ENCODE data around the gene CDH12.

CDH12 gene

DNA sequence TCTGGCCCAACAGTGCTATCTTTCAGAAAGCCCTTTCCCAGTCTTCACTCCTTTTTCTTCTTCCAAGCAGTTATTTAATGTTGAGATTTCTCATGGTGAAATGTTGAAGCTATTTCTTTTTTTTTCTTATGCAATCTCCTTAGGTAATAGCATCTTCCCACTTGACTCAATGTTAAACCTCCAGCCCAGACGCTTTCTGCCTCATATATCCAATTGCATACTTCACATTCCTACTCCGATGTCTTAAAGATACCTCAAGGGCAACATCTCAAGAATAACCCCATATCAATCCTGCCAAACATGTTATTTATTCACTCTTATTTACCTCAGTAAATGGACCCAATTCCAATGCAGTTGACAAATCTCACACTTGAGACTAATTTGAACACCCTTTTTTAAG lies 187.3 kb downstream of the CDH12 start:
- Histone ChIP-seq H3K79me2 (ENCODE audit: insufficient read depth, low read length) (no peaks in the 10 kb centered on the region), H3K9ac (ENCODE audit: low read length) (no peak overlapping the region), H3K27ac (ENCODE audit: low read depth, low read length) (no peak overlapping the region), H3F3A (ENCODE audit: insufficient read depth) (no peaks in the 10 kb centered on the region), H3K4me3 (ENCODE audit: insufficient read depth, low read length, poor library complexity, severe bottlenecking) (no peak overlapping the region), H3K9me3 (ENCODE audit: insufficient read depth, low read length) (no peaks in the 10 kb centered on the region), H3K36me3 (ENCODE audit: low read length) (no peaks in the 10 kb centered on the region), H3K9me2 (replicated peaks; ENCODE audit: insufficient read depth, low read length) (no peaks in the 10 kb centered on the region), H2AFZ (ENCODE audit: low read depth, low read length, severe bottlenecking) (no peak overlapping the region), H3K4me2 (ENCODE audit: low read depth, low read length, poor library complexity, severe bottlenecking) (no peak overlapping the region), H4K20me1 (ENCODE audit: low read depth, low read length) (no peaks in the 10 kb centered on the region), H3K27me3 (ENCODE audit: low read length) (no peaks in the 10 kb centered on the region)
- TF ChIP-seq, protein P1, sequence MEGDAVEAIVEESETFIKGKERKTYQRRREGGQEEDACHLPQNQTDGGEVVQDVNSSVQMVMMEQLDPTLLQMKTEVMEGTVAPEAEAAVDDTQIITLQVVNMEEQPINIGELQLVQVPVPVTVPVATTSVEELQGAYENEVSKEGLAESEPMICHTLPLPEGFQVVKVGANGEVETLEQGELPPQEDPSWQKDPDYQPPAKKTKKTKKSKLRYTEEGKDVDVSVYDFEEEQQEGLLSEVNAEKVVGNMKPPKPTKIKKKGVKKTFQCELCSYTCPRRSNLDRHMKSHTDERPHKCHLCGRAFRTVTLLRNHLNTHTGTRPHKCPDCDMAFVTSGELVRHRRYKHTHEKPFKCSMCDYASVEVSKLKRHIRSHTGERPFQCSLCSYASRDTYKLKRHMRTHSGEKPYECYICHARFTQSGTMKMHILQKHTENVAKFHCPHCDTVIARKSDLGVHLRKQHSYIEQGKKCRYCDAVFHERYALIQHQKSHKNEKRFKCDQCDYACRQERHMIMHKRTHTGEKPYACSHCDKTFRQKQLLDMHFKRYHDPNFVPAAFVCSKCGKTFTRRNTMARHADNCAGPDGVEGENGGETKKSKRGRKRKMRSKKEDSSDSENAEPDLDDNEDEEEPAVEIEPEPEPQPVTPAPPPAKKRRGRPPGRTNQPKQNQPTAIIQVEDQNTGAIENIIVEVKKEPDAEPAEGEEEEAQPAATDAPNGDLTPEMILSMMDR (IDR thresholded peaks at IDR 0.05; ENCODE audit: insufficient read depth, low read length, poor library complexity, severe bottlenecking): no peak
- no peak for TF ChIP-seq EZH2phosphoT487 (conservative IDR thresholded peaks at IDR 0.05; ENCODE audit: low read length)

DNA sequence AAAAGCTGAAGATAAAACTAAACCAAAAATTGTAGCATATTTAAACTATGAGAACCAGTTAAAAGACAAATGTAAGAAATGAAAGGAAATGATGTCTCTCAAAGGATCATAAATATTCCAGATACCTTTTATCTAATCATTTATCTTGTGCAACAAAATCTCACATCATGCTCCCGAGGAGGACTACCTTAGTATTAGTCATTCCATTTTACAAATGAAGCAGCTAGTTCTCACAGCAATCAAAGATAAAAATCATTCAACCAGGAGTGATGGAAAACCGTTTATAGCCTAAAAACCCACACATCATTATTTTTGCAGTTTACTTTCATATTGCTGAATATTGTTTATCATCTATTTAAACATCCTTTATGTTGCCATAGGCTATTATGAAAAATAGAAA lies 190.0 kb downstream of the CDH12 start:
- no peaks in the 10 kb centered on the region for H3K27me3 ChIP-seq (ENCODE audit: low read length)
- no peaks in the 10 kb centered on the region for H3K36me3 ChIP-seq (ENCODE audit: low read length)
- no peaks in the 10 kb centered on the region for H3K9me2 ChIP-seq (replicated peaks; ENCODE audit: insufficient read depth, low read length)
- TF ChIP-seq EZH2phosphoT487 (conservative IDR thresholded peaks at IDR 0.05; ENCODE audit: low read length): no peak
- TF ChIP-seq, protein P1 (IDR thresholded peaks at IDR 0.05; ENCODE audit: insufficient read depth, low read length, poor library complexity, severe bottlenecking): no peak
- peak overlapping the region; percentile 8 for H2AFZ ChIP-seq (ENCODE audit: low read depth, low read length, severe bottlenecking)
- H3K27ac ChIP-seq (ENCODE audit: low read depth, low read length): no peak overlapping the region
- no peak overlapping the region for H3K9ac ChIP-seq (ENCODE audit: low read length)
- H3K79me2 ChIP-seq (ENCODE audit: insufficient read depth, low read length): no peaks in the 10 kb centered on the region
- H3F3A ChIP-seq (ENCODE audit: insufficient read depth): no peaks in the 10 kb centered on the region
- H3K4me2 ChIP-seq (ENCODE audit: low read depth, low read length, poor library complexity, severe bottlenecking): no peak overlapping the region
- H3K4me3 ChIP-seq (ENCODE audit: insufficient read depth, low read length, poor library complexity, severe bottlenecking): no peak overlapping the region
- H4K20me1 ChIP-seq (ENCODE audit: low read depth, low read length): no peaks in the 10 kb centered on the region
- no peaks in the 10 kb centered on the region for H3K9me3 ChIP-seq (ENCODE audit: insufficient read depth, low read length)

DNA sequence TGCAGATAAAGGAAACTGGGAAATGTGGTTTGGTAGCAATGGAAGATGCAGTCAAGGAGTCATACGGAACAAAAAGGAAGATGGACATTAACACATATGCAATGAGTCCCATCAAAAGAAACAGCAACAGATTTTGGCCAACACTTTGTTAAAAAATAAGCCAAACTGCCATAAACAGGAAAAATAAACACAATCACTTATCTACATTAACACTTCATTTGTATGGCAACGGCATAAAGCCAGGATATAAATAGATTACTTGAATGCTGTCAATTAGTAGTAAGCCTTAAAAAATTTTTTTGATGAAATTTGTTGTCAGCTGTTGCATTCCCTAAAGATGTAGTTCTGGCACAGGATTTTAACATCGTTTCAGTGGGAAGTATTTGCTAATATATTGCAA lies 190.8 kb downstream of the CDH12 start:
- Histone ChIP-seq H4K20me1 (ENCODE audit: low read depth, low read length) (no peaks in the 10 kb centered on the region), H3K9ac (ENCODE audit: low read length) (no peak overlapping the region), H3K4me2 (ENCODE audit: low read depth, low read length, poor library complexity, severe bottlenecking) (no peak overlapping the region), H3K36me3 (ENCODE audit: low read length) (no peaks in the 10 kb centered on the region), H3K4me3 (ENCODE audit: insufficient read depth, low read length, poor library complexity, severe bottlenecking) (no peak overlapping the region), H3K27ac (ENCODE audit: low read depth, low read length) (no peak overlapping the region), H3K79me2 (ENCODE audit: insufficient read depth, low read length) (no peaks in the 10 kb centered on the region), H3K9me3 (ENCODE audit: insufficient read depth, low read length) (no peaks in the 10 kb centered on the region), H2AFZ (ENCODE audit: low read depth, low read length, severe bottlenecking) (no peak overlapping the region), H3K9me2 (replicated peaks; ENCODE audit: insufficient read depth, low read length) (no peaks in the 10 kb centered on the region), H3F3A (ENCODE audit: insufficient read depth) (no peaks in the 10 kb centered on the region), H3K27me3 (ENCODE audit: low read length) (no peaks in the 10 kb centered on the region)
- TF ChIP-seq EZH2phosphoT487 (conservative IDR thresholded peaks at IDR 0.05; ENCODE audit: low read length): no peak
- TF ChIP-seq, protein P1 (IDR thresholded peaks at IDR 0.05; ENCODE audit: insufficient read depth, low read length, poor library complexity, severe bottlenecking): no peak
